ENCODE data around the gene NTM.
"Not testable (repeated sequence)": the region's sequence is repeated elsewhere in the genome, so short reads cannot be mapped to it uniquely, and the experiment has no call there.

The NTM gene

DNA sequence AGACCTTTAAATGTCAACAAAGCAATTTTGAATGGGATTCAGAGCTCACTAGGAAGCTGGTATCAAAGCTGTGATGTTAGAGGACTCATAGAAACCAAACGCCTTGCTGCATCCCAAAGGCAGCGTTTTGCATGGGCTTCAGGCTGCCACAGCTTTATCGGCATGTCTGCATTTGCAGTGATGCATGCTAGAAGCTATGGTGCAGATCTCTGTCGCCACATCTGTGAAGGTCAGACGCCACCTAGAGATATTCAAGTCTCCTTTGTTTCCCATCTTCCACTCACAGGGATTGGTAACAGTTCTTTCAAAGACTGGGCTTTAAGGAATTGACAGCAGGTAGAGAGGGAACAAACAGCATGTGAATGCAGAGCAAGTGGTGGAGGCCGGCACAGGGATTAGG is 47.8 kb downstream of the NTM start:
- no peak for FAIRE-seq
- no peak for DNase-seq (ENCODE audit: extremely low spot score, insufficient read length, low read depth)

DNA sequence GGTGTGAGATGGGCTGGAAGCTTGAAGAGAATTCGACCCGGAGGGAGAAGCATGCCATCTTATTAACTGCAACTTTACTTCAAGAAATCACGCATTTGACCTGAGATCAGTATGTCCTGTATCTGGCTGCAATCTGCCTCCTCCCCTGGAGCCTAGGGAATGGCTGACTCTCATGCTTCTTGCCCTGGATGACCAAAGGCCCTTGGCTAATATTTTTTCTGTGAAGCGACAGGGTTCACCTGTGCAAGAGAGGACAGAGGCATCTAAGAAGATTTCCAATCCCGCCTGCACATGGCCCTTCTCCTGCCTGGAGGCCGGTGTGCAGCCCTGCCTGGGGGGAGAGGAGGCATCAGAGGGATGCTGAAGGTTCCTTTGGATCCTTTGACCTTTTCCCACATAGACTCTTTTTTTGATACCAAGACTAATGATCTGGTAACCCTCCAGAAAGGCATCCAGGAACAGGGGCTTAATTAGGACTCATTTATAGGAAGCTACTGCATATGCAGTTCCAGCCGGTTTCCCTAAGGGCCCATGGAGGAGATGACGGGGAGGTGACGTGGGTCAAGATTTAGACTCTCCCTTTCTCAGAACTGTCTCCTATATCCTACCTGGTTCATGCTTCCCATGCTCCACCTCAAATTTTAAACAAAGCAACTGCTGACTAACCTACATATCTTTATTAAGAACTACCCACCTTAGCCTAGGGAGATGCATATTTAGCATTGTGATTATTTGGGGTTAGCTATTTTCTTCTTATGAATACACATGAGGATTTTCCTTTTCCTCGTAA is 50.8 kb downstream of the NTM start:
- FAIRE-seq = no peak
- DNase-seq (ENCODE audit: extremely low spot score, insufficient read length, low read depth) = no peak

DNA sequence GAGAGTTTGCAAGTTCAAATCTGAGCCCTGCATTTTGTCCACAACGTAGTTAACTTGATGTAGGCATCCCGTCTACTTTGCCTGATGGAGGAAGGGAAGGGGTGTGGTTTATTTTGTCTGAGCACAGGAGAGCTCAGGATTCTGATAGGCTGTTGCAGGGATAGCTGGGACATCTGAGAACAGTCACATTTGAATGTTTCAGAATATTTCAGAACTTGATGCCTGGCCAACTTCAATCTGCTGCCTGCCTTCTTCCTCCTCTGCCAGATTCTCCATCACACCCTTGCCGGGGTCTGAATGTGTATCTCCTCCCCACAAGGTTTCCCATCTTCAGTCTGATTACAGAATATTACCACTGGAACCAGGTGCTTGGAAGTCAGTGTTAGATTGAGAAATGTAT is 51.6 kb downstream of the NTM start:
- DNase-seq (ENCODE audit: extremely low spot score, insufficient read length, low read depth) = no peak
- FAIRE-seq = no peak

DNA sequence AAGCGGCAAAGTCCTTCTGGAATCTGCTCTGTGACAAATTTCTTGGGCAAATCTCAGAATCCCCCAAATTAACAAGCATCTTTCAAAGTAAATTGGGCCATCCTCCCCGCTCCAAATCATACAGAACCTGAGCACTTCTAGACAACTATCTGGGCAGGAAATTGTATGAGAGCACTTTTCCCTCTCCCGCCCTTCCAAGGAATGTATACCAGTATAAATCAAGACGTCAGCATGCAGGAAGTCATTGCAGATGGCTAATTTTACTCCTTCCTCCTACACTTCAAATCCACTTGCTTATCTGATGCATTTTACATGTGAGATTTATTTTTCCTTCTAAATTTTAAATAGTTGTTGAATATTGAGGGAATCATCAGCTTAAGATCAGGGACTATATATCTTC is 52.1 kb downstream of the NTM start:
- DNase-seq (ENCODE audit: extremely low spot score, insufficient read length, low read depth) = no peak
- no peak for FAIRE-seq

DNA sequence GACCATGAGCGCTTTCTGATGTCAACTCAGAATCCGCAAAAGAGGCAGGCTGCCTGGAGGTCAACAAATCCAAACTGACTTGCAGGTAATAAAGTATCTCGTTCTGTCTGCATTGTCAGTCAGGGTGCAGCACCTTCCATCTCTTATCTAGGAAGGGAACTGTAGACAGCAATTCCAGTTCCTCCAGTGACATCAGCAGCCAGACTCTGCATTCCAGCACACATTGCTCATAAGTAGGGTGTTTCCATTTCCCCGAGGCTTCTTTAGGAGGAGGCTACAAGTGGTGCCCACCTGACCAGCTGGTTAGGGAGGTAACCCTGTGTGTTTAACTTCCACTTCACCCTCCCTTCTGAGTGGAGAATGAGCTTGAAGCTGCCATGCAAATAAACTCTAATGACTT is 53.3 kb downstream of the NTM start:
- no peak for DNase-seq (ENCODE audit: extremely low spot score, insufficient read length, low read depth)

DNA sequence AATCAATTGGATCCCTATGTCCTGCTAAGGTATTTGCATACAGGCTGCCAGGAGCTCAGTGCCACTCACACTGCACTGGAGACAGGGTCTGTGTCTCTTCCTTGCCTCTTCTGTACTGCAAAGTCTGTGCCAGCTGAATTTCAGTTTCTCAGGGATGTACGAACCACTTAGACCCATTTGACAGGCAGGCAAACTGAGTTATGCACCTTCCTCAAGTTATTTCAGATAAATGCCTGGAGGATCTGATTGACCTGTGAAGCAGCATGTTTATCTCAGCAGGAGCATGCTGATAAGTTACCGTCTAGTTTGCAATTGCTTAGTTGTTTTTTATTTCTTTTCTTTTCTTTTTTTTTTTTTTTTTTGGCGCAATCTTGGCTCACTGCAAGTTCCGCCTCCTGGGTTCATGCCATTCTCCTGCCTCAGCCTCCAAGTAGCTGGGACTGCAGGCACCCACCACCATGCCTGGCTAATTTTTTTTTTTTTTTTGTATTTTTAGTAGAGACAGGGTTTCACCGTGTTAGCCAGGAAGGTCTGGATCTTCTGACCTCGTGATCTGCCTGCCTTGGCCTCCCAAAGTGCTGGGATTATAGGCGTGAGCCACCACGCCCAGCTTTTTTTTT is 54.0 kb downstream of the NTM start:
- not testable (repeated sequence) for FAIRE-seq; DNase-seq (ENCODE audit: extremely low spot score, insufficient read length, low read depth)

More for the DNA sequence above, 53.3 kb downstream of the NTM start:
- no peak for FAIRE-seq

DNA sequence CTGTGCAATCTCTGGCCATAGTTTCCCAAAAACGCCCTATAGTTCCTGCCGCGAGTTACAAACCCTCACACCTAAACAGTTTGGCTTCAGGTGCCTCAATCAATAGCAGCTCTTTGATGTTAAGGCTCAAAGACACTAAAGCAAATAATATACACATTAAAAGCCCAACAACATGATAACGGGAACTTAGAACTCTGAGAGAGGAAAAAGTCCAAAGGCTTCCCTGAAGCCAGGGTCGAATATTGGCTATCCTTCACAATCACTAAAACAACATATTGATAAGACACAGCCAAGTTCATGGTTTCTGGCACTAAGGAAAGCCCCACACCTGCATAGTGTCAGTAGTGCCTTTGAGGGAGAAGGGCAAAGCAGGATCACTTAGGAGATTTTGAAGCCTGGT is 54.9 kb downstream of the NTM start:
- FAIRE-seq = no peak
- no peak for DNase-seq (ENCODE audit: extremely low spot score, insufficient read length, low read depth)

DNA sequence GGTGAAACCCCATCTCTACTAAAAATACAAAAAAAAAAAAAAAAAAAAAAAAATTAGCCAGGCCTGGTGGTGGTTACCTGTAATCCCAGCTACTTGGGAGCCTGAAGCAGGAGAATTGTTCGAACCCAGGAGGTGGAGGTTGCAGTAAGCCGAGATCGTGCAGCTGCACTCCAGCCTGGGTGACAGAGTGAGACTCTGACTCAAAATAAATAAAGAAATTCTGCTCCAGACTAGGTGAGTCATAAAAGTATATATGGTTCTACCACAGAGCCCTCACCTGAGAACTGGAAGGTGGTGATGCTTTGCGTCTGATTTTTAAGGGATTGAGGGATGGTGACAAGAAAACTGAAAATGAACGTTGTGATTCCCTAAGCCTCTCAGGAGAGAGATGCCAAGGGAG is 58.4 kb downstream of the NTM start:
- FAIRE-seq = no peak
- no peak for DNase-seq (ENCODE audit: extremely low spot score, insufficient read length, low read depth)

DNA sequence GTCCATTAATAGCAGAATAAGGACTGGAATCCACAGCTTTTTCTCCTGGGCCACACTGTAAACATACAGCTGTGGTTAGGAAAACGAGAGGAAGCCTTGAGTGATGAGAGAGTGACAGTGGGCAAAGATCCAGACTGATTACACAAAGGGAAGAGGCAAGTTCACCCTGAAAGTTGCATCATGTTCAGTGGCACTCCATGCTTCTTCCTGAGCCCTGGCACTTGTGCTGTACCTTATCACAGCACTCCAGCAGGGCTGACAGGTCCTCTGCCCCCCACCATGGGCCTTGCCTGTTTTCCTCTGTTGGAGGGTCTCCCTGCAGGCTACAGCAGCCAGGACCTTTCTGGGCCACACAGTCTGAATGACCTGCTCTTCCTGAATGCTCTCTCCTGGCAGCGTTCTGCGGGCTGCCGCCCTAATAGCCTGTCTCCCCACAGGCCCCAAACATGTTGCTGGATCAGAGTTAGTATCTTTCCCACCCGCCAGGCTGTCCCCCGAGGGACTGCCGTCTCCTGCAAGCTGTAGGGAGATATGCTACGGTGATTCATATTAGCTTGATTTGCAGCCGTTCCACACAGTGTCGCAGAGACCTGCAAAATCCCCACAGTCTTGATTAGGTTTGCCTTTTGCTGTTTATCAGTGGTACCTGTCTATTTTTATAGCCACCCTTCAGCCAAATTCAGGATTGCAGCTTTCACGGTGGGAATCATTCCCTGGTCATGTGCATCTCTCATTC is 60.2 kb downstream of the NTM start:
- no peak for FAIRE-seq
- DNase-seq (ENCODE audit: extremely low spot score, insufficient read length, low read depth) = no peak

DNA sequence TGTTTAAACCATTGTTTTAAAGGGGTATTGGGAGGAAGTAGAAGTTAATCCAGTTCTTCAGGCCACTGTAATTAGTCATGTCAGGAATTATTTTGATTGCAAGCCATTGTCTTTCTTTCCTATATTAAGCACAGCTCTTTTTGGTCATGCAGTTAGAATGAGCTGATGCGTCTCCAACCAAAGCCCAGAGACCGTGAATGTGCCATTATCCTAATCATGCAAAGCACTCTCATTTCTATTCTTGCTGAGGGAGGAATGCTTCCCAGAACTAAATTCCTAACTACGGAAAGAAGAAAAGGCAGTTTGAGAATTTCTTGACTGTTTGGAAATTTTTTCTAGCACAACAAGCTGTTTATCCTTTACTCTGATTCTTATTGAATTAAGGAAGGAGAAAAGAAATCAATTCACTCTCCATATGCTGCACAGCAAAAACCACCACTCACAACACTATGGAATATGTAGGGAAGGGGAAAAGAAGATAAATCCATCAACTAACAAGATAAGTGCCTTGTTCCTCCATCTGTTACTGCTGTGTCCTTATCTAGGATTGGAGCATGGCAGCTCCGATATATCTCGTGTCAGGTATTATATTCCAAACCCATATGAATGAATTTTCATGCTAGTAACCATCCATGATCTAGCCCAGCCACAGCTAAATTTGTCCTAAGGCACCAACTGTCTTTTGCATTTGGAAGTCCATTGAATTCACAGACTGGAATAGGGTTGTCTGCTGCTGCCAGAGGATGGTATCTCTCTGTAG is 70.8 kb downstream of the NTM start:
- DNase-seq (ENCODE audit: extremely low spot score, insufficient read length, low read depth) = no peak
- no peak for FAIRE-seq

DNA sequence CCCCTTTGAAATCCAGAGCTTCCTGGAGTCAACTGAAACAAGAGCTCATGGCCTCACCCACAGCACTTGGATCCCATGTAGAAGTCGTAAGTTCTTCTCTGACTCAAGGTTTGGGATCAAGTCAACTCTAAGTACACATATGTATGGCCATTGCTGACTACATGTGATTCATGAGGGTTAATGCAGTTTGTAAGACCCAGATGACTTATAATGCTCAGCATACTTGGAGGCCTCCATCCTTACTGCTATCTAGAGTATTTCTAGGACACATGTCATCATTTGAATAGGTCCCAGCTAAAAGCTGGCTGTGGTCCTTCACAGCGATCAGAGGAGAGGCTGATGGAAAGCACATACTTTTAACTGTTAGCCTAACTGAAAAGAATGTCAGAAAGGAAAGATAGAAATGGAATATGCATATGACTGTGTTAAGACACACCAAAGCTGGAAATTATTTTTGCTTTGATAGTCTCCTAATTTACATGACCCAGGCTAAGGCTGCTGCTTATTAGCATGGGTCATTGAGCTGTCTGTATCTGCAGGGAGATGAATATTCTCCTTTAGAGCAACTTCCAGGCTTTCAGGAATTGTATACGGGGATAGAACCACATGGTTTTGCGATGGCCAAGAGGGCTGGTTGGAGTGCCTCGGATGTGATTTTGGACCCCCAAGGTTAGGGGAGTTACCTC is 76.3 kb downstream of the NTM start:
- FAIRE-seq (no peak), DNase-seq (ENCODE audit: extremely low spot score, insufficient read length, low read depth) (no peak)

DNA sequence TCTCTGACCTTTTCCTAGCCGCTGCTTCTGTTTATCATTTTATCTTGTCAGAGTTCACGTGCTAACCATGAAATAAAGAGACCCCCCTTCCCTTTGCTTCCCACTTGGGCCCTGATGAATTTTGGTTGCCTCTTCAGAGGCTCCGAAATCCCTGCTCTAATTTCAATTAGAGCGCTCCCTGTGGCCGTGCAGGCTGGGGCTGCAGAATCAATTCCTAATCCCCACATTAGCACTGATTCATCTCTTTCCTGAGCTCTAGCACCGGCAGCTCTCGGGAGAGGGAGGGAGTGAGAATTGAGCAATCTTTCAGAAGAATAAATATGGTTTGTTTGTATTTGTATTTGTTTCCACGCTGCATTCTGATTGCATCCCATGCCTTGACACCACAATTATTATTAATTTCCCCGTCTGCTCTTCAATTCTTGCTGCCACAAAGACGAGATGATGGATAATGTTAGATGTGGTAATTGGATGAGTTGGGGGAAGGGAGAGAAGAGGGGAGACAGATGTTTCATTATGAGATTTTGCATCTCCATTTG is 76.9 kb downstream of the NTM start:
- DNase-seq (ENCODE audit: extremely low spot score, insufficient read length, low read depth) = no peak

DNA sequence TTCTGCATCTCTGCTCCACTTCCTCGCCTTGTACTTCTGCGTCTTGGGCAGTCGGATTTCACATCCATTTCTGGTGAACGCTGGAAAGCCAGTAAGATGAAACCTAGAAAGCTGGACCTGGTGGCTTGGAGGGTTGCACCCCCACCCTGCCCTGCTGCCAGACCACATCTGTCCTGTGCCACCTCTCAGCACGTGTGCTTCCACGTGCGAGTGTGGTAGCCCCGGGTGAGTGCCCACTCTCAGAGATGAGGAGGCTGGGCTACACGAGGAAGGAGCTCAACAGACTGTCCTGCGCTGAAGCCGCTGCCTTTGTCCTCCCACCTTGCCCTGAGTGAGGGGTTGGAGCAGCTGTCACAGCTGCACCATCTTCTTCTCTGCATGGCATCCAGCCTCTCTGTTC is 77.5 kb downstream of the NTM start:
- FAIRE-seq = no peak
- DNase-seq (ENCODE audit: extremely low spot score, insufficient read length, low read depth) = no peak

More for the DNA sequence above, 76.9 kb downstream of the NTM start:
- FAIRE-seq = no peak

DNA sequence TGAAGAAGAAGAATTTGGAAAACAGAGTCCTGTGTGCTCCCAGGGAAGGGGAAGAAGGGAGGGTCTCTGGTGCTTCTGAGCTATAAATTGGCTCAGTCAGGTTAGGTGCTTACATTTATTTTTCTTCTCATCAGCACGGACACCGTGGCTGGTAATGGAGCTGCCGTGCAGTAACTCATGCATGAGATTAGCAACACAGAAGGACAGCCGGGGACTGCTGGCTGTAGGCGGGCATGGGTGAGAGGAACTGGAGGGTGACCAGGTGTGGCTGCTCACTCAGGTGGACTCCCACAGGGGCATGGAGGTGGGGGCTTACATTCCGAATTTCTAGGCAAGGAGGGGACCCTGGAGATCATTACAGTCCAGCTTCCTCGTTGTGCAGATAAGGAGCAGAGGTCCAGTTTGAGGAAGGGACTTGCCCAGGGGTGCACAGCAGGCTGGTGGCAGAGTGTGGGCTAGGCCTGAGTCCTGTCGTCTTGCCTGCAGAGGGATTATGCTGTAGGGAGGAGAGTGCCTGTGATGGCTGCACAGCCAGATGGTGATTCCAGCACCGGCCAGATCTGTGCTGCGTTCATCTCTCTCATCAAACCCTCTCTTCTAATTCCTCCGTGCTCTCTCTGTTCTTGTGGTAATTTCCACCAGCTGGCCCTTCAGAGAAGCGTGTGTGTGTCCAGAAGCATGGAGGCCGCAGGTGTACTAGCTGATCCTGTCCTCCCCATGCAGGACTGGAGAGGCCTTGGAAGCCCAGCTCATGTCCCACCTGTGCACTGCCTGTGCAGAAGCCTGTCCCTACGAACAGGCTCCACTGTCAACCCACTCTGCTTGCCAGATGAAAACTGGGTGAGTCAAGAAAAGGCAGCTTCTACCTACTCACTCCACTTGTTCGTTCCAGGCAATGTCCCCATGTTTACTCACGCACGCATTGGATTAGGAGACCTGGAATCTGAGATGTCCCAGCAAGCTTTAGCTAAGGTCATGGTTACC is 78.9 kb downstream of the NTM start:
- FAIRE-seq (no peak), DNase-seq (ENCODE audit: extremely low spot score, insufficient read length, low read depth) (no peak)

DNA sequence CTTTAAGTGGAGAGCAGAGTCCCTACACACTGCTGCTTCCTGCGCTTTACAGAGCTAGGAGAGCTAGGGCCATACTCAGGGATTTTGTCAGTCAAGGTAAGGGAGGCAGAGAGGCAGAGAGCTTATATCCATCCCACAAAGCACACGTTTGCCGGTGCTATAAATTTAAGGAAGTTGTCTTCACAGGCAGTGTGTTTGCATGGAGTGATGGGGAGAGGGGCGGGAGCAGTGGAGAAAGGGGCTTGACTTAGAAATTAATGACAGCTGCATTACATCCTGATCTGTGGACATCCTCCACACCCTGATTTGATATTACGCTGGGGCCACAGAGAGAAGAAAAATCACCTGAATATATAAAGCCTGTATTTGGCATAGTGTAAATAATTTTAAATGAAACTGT is 84.1 kb downstream of the NTM start:
- FAIRE-seq = no peak

DNA sequence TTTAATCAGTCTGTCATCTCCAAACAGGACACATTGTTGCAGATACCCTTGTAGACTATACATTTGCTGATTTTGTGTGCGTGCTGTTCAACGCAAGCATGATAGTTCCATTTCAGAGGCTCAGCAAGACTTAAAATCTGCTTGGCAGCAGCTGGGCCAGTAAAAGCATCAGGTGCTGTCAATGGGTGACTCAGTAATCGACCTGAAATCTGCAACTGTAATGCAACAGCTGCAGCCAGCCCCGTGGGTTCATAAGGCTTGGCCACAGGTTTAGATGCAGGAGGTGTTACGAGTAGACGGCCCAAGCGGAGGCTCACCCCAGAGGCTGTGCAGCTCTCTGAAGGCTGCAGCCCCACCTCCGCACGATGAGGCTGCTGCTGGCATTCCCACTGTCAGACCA is 84.6 kb downstream of the NTM start:
- no peak for DNase-seq (ENCODE audit: extremely low spot score, insufficient read length, low read depth)

More for the DNA sequence above, 84.1 kb downstream of the NTM start:
- no peak for DNase-seq (ENCODE audit: extremely low spot score, insufficient read length, low read depth)

DNA sequence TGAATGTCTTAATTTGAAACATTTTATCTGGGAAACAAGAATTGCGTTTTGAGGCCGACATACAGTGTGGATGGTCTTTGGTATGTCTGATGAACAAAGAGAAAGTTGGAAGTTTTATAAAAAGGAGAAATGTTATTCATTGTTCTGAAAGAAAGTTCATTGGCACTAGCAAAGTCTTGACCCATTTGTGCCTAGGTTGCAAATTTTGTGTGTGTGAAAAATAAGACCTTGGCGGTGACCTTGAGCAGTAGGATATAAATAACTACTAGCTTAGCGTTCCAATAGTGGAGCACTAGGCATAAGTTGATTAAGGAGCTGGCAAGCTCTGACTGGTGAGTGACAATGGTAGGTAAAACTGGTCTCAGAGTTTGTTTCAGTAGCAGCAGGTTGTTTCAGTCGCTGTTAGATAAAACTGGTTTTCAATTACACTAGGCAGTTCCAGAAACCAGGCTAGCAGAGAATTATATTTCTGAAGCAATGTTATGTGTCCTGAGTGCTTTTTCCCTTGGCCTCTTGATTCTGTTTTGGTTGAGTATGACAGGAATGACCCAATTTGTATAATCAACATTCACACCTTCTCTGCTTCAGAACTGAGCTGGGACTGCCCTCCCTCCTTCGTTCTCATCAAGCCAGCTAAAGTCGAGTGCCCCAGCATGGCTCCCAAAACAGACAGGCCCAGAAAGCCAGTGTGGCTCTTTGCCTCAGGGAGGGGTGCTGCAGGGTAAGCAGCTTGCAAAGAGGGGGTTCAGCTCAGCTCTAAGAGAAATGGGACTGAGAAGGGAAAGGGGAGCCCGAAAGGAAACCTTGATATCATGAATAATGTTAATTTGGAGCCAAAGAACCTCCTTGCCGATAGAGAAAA is 85.7 kb downstream of the NTM start:
- DNase-seq (ENCODE audit: extremely low spot score, insufficient read length, low read depth) = no peak
- no peak for FAIRE-seq

More for the DNA sequence above, 84.6 kb downstream of the NTM start:
- FAIRE-seq = no peak

DNA sequence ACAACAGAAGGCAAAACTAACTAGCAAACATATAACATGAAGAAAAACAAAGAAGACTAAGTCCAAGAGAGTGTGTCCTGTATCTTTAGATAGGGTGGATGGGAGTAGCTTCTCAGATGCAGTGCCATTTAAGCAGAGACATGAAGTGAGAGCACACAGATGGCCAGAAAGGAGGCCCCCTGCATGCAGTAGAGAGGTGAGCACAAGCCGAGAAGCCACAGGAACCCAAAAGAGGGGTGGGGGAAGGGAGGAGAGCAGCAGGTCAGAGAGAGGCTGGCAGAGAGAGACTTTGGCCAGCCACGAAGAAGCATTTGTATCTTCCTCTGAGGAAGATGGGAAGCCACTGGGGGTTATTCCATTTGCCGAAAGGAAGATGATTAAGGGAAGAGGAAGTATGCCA is 86.7 kb downstream of the NTM start:
- FAIRE-seq (no peak), DNase-seq (ENCODE audit: extremely low spot score, insufficient read length, low read depth) (no peak)

Measured in GM18507 (cell line).